HG02623 (cell line): ENCODE data around the gene ADCY7.

Experiments used
- ATAC-seq: cut with Tn5 transposase; IDR thresholded peaks from one replicate; pipeline ENCODE4 v1.9.1; 2021; ENCODE audit warnings: moderate library complexity; ENCODE audit not compliant: unreplicated experiment

ADCY7 gene

DNA sequence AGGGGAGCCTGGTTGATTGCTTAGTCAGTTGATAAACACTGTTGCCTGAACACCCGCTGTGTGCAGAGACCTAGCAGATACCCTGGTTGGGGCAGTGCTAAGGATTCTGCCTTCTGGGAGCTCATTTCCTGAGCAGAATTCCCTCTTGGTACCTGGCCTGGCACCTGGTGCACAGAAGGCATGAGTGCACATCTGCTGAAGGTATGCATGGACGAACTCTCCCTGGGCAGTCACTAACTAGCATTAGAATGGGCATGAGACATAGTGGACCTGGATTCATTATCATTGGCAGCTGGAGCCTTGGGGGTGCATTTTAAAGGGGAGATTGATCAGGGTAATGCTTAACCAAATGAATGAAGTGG is 13.1 kb downstream of the ADCY7 start:
- ATAC-seq = no peak

GRCh38 chr16:50280932-50281331 is 14.6 kb downstream of the ADCY7 start:
- ATAC-seq = no peak

- ATAC-seq = no peak
These were observed 15.1 kb downstream of the ADCY7 start for GRCh38 chr16:50281391-50282009.

DNA sequence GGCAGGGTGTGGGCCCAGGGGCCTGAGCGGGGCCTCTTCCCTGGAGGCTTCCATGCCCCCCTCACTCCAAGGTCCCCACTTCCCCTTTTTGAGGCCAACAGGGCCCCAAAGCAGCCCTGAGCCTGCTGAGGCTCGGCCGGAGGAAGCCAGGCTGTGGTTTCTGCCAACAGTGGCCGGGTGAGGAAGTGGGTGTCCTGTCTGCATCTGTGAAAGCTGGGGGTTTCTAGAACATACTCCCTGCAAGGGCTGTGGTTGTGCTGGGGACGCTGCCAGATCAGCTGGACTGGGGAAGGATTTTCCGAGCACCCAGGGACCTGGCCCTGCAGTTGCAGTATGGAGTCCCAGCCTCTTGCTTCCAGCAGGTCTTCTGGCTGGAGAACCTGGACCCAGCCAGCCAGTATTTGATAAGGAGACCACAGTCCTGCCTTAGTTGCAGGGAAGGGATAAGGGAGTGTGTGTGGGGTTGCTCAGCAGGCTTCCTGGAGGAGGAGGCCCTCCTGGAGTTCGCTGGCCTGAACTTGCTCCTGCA is 15.7 kb downstream of the ADCY7 start:
- peak; percentile 89 for ATAC-seq

- ATAC-seq = no peak
These were observed 16.7 kb downstream of the ADCY7 start for GRCh38 chr16:50282955-50283631.

DNA sequence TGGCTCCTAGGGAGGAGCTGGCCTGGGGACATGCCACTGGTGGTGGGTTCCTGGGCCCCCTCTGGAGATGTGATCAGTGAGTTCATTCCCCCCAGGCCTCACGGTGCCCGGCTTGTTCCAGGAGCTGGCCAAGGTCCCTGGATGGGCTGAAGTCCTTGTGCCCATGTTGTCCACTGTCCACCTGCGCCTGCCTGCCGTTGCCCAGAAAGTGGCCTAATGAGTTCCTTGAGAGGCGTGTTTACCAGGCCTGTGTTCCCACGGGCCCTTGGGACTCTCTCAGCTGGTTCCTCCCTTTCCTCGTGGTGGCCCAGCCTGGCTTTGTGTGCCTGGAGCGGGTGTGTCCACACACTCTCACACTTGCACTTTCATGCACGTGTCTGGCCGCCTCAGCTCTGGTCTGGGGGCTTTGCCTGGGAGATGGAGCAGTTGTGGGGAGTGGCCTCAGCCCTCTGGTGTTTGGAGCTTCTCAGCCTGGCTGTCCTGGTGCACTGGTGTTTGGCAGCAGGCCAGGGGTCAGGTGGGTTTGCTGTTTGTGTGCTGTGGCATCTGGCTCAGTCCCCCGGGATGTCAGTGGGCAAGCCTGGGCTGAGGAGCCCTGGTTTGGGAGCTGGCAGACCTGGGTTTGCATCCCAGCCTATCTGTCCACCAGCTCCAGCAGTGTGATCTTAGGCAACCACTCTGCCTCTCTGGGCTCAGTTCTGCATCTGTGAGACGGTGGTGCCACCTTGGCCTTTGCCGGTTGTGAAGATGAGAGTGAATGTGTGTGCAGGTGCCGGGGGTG is 18.0 kb downstream of the ADCY7 start:
- ATAC-seq = no peak

GRCh38 chr16:50285406-50286003 is 19.2 kb downstream of the ADCY7 start:
- ATAC-seq = no peak

- no peak for ATAC-seq
These were observed 20.3 kb downstream of the ADCY7 start for GRCh38 chr16:50286681-50287080.

DNA sequence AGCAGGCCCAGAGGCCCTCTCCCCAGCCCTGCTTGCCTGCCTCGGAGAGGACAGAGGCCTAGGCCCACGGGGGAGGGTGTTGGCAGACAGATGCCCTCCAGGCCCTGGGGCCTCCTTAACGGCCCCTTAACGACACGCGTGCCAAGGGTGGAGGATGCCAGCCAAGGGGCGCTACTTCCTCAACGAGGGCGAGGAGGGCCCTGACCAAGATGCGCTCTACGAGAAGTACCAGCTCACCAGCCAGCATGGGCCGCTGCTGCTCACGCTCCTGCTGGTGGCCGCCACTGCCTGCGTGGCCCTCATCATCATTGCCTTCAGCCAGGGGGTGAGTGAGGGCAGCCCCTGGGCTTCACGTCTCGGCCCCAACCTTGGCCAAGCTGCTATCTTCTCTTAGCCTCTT is 21.7 kb downstream of the ADCY7 start:
- no peak for ATAC-seq

DNA sequence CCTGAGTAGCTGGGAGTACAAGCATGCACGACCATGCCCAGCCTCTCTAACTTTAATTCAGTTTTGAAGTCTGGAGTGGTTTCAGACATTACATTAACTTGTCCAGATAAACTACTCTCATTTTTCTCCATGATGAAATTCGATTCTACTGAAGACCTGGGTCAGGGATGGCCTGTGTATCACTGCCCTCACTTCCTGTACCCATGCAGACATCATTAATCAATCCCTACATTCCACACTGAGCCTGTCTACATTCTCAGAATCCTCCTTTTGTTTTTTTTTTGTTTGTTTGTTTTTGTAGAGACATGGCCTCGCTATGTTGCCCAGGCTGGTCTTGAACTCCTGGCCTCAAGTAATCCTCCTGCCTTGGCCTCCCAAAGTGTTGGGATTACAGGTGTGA is 22.6 kb downstream of the ADCY7 start:
- no peak for ATAC-seq

- no peak for ATAC-seq
These were observed 23.8 kb downstream of the ADCY7 start for GRCh38 chr16:50289950-50290764.

DNA sequence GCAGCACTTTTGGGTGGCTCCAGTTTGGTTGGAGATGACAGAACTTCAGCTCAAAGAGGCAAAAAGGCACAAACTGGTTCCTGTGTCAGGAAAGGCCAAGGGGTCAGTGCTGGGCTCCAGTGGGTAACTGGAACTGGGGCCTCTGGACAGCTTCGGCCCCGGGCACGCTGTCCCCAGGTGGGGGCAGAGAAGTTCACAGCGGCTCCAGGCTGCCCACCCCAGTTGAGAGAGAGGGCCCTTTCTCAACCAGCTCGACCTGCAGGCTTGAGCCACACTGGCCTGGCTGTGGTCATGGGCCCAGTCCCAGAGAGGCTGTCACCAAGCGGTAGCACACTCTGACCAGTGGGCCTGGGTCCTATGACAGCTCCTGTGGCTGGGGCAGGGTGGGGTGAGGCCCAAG is 24.5 kb downstream of the ADCY7 start:
- ATAC-seq = no peak

- no peak for ATAC-seq
These were observed 25.6 kb downstream of the ADCY7 start for GRCh38 chr16:50291719-50292565.

- no peak for ATAC-seq
These were observed 26.2 kb downstream of the ADCY7 start for GRCh38 chr16:50292566-50292948.

- ATAC-seq = no peak
These were observed 26.9 kb downstream of the ADCY7 start for GRCh38 chr16:50293041-50293783.

DNA sequence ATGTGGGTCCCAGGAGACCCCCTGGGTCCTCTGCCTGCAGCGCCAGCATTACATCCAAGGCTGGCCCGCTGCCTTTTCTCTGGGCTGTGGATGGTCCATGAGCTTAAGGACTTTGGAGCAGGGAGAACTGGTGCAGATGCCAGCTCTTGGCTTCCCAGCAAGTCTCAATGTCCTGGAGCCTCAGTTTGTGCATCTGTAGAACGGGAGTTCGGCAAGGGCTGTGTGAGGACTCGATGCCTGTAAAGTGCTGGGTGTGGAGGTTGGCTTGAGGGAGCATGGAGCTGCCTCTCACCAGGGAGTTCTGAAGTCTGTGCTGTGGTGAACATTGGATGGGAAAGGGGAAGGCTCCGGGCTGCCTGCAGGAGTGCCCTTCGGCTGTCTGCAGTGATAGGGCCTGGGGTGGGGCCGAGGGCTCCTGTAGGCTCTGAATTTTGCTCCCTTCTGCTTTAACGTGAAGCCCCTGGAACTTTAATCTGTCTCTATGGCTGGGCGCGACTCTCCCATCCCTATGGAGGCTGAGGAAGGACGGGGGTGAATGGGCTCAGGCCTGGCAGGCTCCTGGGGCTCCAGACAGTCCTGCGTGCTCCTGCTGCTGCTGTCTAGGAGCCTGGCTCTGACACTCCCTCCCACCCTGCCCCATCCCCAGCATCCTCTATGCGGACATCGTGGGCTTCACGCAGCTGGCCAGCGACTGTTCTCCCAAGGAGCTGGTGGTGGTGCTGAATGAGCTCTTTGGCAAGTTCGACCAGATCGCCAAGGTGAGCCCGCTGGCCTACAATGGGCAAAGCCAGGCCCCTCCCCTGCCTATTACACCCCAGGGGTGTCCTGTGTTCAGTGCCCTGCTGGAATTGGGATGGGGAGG is 27.9 kb downstream of the ADCY7 start:
- ATAC-seq = no peak

DNA sequence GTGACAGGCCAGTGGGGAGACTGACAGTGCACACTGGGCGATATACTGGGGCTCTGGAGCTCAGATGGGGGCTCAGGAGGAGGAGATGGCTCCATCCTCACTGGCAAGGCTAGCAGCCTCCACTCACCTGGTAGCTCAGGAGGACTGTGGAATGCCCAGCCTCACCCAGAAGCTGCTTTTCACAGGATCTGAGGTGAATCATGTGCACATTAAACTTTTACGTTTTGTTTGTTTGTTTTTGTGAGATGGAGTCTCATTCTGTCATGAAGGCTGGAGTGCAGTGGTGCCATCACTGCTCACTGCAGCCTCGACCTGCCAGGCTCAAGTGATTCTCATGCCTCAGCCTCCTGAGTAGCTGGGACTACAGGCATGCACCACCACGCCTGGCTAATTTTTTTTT is 28.6 kb downstream of the ADCY7 start:
- no peak for ATAC-seq

GRCh38 chr16:50295541-50296132 is 29.3 kb downstream of the ADCY7 start:
- ATAC-seq = no peak
